Liver (tissue), 9 donors: ENCODE measurements around the gene CDH23. TPM values are rescaled to one million over a fixed set of nuclear protein-coding genes. Genes with fewer than 3 reads are reported as not detected.

Experiments used
- DNase-seq: peaks from one replicate; pipeline ENCODE4 v3.0.0-alpha.2; 2017; ENCODE audit warnings: low spot score
- H3K27ac ChIP-seq, 2 donors: one replicate each; pipeline ENCODE4 v1.7.0; 2013; ENCODE audit warnings: inconsistent platforms in 2 of 2, low read length in 2 of 2, control low read depth in 1 of 2, low read depth in 1 of 2, mild to moderate bottlenecking in 1 of 2
- H3K27me3 ChIP-seq, 4 donors: one replicate each; pipeline versions ENCODE4 v1.6.1 to v1.7.0; 2013; ENCODE audit warnings: low read length in 3 of 4, inconsistent platforms in 1 of 4, mild to moderate bottlenecking in 1 of 4, moderate library complexity in 1 of 4; ENCODE audit not compliant: control insufficient read depth in 4 of 4, insufficient read depth in 4 of 4
- H3K36me3 ChIP-seq, 4 donors: one replicate each; pipeline versions ENCODE4 v1.6.1 to v1.7.0; 2013; ENCODE audit warnings: low read length in 3 of 4, mild to moderate bottlenecking in 3 of 4, low read depth in 1 of 4, moderate library complexity in 1 of 4; ENCODE audit not compliant: control insufficient read depth in 4 of 4, insufficient read depth in 3 of 4
- H3K4me1 ChIP-seq, 4 donors: one replicate each; pipeline versions ENCODE4 v1.6.1 to v1.7.0; 2013; ENCODE audit warnings: low read length in 3 of 4, mild to moderate bottlenecking in 3 of 4, moderate library complexity in 1 of 4; ENCODE audit not compliant: control insufficient read depth in 4 of 4, insufficient read depth in 4 of 4
- H3K4me3 ChIP-seq, 3 donors: one replicate each; pipeline versions ENCODE4 v1.6.1 to v1.7.0; 2013; ENCODE audit warnings: low read length in 3 of 3, control low read depth in 1 of 3, low read depth in 1 of 3, mild to moderate bottlenecking in 1 of 3
- H3K9ac ChIP-seq, 2 donors: one replicate each; pipeline ENCODE4 v1.7.0; 2013; ENCODE audit warnings: low read length in 2 of 2, mild to moderate bottlenecking in 2 of 2, moderate library complexity in 2 of 2, control low read depth in 1 of 2, low read depth in 1 of 2
- H3K9me3 ChIP-seq, 4 donors: one replicate each; pipeline versions ENCODE4 v1.6.1 to v1.7.0; 2013; ENCODE audit warnings: low read length in 3 of 4; ENCODE audit not compliant: control insufficient read depth in 4 of 4
- ATF3 ChIP-seq: IDR thresholded peaks from 2 replicates; pipeline ENCODE4 v1.6.1; 2016; ENCODE audit warnings: antibody characterized with exemption
- EGR1 ChIP-seq, 2 donors: IDR thresholded peaks; 2 replicates each; pipeline ENCODE4 v1.6.1; 2016 to 2018; ENCODE audit warnings: antibody characterized with exemption in 2 of 2, low read depth in 2 of 2
- FOXA1 ChIP-seq: IDR thresholded peaks from 2 replicates; pipeline ENCODE4 v1.6.1; 2016; ENCODE audit warnings: antibody characterized with exemption
- HNF4G ChIP-seq: IDR thresholded peaks from 2 replicates; pipeline ENCODE4 v1.6.1; 2016; ENCODE audit warnings: antibody characterized with exemption
- JUND ChIP-seq, 2 donors: IDR thresholded peaks; 2 replicates each; pipeline ENCODE4 v1.6.1; 2016; ENCODE audit warnings: antibody characterized with exemption in 2 of 2
- RAD21 ChIP-seq, 2 donors: IDR thresholded peaks; 2 replicates each; pipeline ENCODE4 v1.6.1; 2016; ENCODE audit warnings: antibody characterized with exemption in 2 of 2, mild to moderate bottlenecking in 2 of 2
- REST ChIP-seq: IDR thresholded peaks from 2 replicates; pipeline ENCODE4 v1.6.1; 2016; ENCODE audit warnings: antibody characterized with exemption, mild to moderate bottlenecking
- RXRA ChIP-seq, 2 donors: IDR thresholded peaks; 2 replicates each; pipeline ENCODE4 v1.6.1; 2017 to 2018; ENCODE audit warnings: antibody characterized with exemption in 2 of 2, mild to moderate bottlenecking in 1 of 2
- SP1 ChIP-seq: IDR thresholded peaks from 2 replicates; pipeline ENCODE4 v1.6.1; 2018; ENCODE audit warnings: antibody characterized with exemption, mild to moderate bottlenecking
- TAF1 ChIP-seq: conservative IDR thresholded peaks from 2 replicates; pipeline ENCODE4 v1.6.1; 2016; ENCODE audit warnings: antibody characterized with exemption, mild to moderate bottlenecking
- ZBTB33 ChIP-seq: IDR thresholded peaks from 2 replicates; pipeline ENCODE4 v1.6.1; 2016; ENCODE audit warnings: antibody characterized with exemption
- WGBS: extraction: QIAGEN DNeasy Blood & Tissue Kit; methylation state at CpG from one replicate; pipeline ENCODE4 v1.1.7; 2013; 5-methylcytosine and 5-hydroxymethylcytosine counted together
- polyA plus RNA-seq, 2 donors: library from polyadenylated mRNA; stranded (reverse) in 1 of 2; unstranded in 1 of 2; fragments of 200-250 nt in 1 of 2; fragments of >200 nt in 1 of 2; fragmentation: Nextera tagmentation in 1 of 2; extraction: Ambion mirVana in 1 of 2; gene quantifications; one replicate each; pipeline versions ENCODE4 v1.2.1 to v1.2.3, GENCODE V29; 2013 to 2015
- total RNA-seq, 2 donors: library from RNA; depleted of rRNA; stranded (reverse); fragments of >200 nt; gene quantifications; one replicate each; pipeline ENCODE4 v1.2.3, GENCODE V29; 2014
- donor health status: healthy.
- donor health status: healthy.
- donor health status: healthy.
- donor health status: healthy.
- donor health status: healthy.

CDH23 gene
- total and polyA plus RNA-seq, 4 donors = 1.5 to 4.7 (median 3.4) TPM

- whole genome bisulfite sequencing = 84% methylated on average over 12 of the region's 12 CpGs
- no peak for DNase-seq
- H3K9ac ChIP-seq = no peak overlapping the region
Observed at GRCh38 chr10:71737001-71737833, 340.5 kb downstream of the CDH23 start.

GRCh38 chr10:71737834-71738197, 341.1 kb downstream of the CDH23 start:
- DNase-seq = no peak
- H3K9ac ChIP-seq = no peak overlapping the region
- no peaks in the 10 kb centered on the region for H3K9me3 ChIP-seq
- peaks cover 0 to 4% (median 0%) of the 10 kb centered on the region in 4 donors for H3K4me1 ChIP-seq
- no peaks in the 10 kb centered on the region for H3K27me3 ChIP-seq
- H3K36me3 ChIP-seq = no peaks in the 10 kb centered on the region
- TF ChIP-seq RXRA (IDR thresholded peaks at IDR 0.05) (no peak), ZBTB33 (no peak)
- 79% methylated on average over 3 of the region's 3 CpGs for WGBS
- H3K4me3 ChIP-seq = no peak overlapping the region
- H3K27ac ChIP-seq = no peak overlapping the region

More at GRCh38 chr10:71737001-71737833, 340.5 kb downstream of the CDH23 start:
- no peak for TF ChIP-seq HNF4G
- no peak for TF ChIP-seq FOXA1
- no peak for TF ChIP-seq SP1
- peaks cover 0 to 4% (median 0%) of the 10 kb centered on the region in 4 donors for H3K4me1 ChIP-seq
- H3K9me3 ChIP-seq = no peaks in the 10 kb centered on the region
- no peak overlapping the region for H3K27ac ChIP-seq
- H3K36me3 ChIP-seq = no peaks in the 10 kb centered on the region
- no peak overlapping the region for H3K4me3 ChIP-seq
- H3K27me3 ChIP-seq = no peaks in the 10 kb centered on the region

GRCh38 chr10:71739358-71739900, 342.7 kb downstream of the CDH23 start:
- 97% methylated on average over 8 of the region's 8 CpGs for WGBS
- H3K9ac ChIP-seq = no peak overlapping the region
- no peaks in the 10 kb centered on the region for H3K27me3 ChIP-seq
- no peak for DNase-seq
- TF ChIP-seq RXRA (IDR thresholded peaks at IDR 0.05) (no peak), RAD21 (IDR thresholded peaks at IDR 0.05) (no peak), ATF3 (no peak), REST (no peak), EGR1 (IDR thresholded peaks at IDR 0.05; ENCODE audit: low read depth in 2 of 2) (no peak), JUND (IDR thresholded peaks at IDR 0.05) (no peak), SP1 (no peak), ZBTB33 (no peak), TAF1 (no peak)
- H3K36me3 ChIP-seq = no peaks in the 10 kb centered on the region
- no peaks in the 10 kb centered on the region for H3K9me3 ChIP-seq
- H3K4me3 ChIP-seq = no peak overlapping the region
- H3K27ac ChIP-seq = no peak overlapping the region
- H3K4me1 ChIP-seq = peaks cover 0 to 4% (median 0%) of the 10 kb centered on the region in 4 donors
